Stimulated activated naive CD4-positive, alpha-beta T cell treated with Interleukin-2 at 50 U/mL for 16 hours (primary cell): ENCODE results near the gene SLC25A47.
"Not testable (repeated sequence)": the region's sequence is repeated elsewhere in the genome, so short reads cannot be mapped to it uniquely, and the experiment has no call there.

ENCODE experiments used
- DNase-seq: peaks from one replicate; lab custom pipeline; 2025; lab: John Stamatoyannopoulos, UW

SLC25A47 gene

GRCh38 chr14:100289916-100290606 is 33.1 kb upstream of the SLC25A47 start:
- DNase-seq: no peak

- no peak for DNase-seq
Measured at GRCh38 chr14:100290607-100291304, 32.4 kb upstream of the SLC25A47 start.

- DNase-seq: no peak
Measured at GRCh38 chr14:100291305-100292075, 31.6 kb upstream of the SLC25A47 start.

GRCh38 chr14:100292301-100292775 is 30.8 kb upstream of the SLC25A47 start:
- DNase-seq: no peak

- no peak for DNase-seq
Measured at GRCh38 chr14:100292776-100293461, 30.2 kb upstream of the SLC25A47 start.

GRCh38 chr14:100293497-100294212 is 29.5 kb upstream of the SLC25A47 start:
- DNase-seq: no peak

GRCh38 chr14:100294213-100294962 is 28.8 kb upstream of the SLC25A47 start:
- no peak for DNase-seq

GRCh38 chr14:100294963-100295330 is 28.2 kb upstream of the SLC25A47 start:
- no peak for DNase-seq

GRCh38 chr14:100295376-100296105 is 27.6 kb upstream of the SLC25A47 start:
- no peak for DNase-seq

- no peak for DNase-seq
Measured at GRCh38 chr14:100296106-100296651, 27.0 kb upstream of the SLC25A47 start.

GRCh38 chr14:100296729-100297128 is 26.4 kb upstream of the SLC25A47 start:
- not testable (repeated sequence) for DNase-seq

GRCh38 chr14:100297320-100298300 is 25.5 kb upstream of the SLC25A47 start:
- DNase-seq: no peak

- no peak for DNase-seq
Measured at GRCh38 chr14:100298551-100299237, 24.4 kb upstream of the SLC25A47 start.

GRCh38 chr14:100299238-100299560 is 23.9 kb upstream of the SLC25A47 start:
- no peak for DNase-seq

- no peak for DNase-seq
Measured at GRCh38 chr14:100302616-100303015, 20.5 kb upstream of the SLC25A47 start.

- no peak for DNase-seq
Measured at GRCh38 chr14:100303179-100303578, 20.0 kb upstream of the SLC25A47 start.

- no peak for DNase-seq
Measured at GRCh38 chr14:100303925-100304324, 19.2 kb upstream of the SLC25A47 start.

- DNase-seq: no peak
Measured at GRCh38 chr14:100304825-100305323, 18.3 kb upstream of the SLC25A47 start.
